ENCODE data around the gene CASR. TPM values are rescaled to one million over a fixed set of nuclear protein-coding genes. Genes with fewer than 3 reads are reported as not detected.

The CASR gene
- total RNA-seq, 2 donors from 2014 or later, result not detected

DNA sequence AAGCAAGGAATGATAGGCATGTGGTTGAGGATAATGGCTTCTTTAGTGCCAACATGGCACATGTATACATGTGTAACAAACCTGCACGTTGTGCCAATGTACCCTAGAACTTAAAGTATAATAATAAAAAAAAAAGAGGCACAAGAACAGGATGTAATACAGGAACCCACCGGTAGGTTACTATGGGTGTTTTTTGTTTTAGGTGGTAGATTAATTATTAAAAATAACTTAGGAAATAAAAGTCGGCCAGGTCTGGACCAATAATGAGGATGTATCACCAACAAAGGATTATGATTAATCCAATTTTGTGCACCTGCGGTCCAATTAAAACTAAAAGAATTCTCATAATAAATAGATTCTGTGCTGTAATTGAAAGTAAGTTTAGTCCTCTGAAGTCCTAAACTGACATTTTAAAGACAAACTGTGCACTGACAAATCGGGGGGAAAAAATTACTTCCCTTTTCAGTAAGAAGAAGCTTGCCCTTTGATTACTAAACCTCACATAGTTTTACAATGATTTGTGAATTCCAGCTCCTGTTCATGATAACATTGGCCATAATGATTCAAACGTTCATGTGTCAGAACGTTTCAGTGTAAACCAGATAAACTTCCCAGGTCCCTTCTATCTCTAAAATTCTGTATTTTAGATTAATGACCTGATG lies 62.2 kb downstream of the CASR start:
- DNase-seq (ENCODE audit: low spot score in 2 of 2) (no peak), ATAC-seq (peak; percentile 67 to 81)
- Mint-ChIP-seq H3K36me3 (no peaks in the 10 kb centered on the region), H3K27ac (peak overlapping the region in 1 of 2 donors; percentile 72), H3K9me3 (no peaks in the 10 kb centered on the region)

DNA sequence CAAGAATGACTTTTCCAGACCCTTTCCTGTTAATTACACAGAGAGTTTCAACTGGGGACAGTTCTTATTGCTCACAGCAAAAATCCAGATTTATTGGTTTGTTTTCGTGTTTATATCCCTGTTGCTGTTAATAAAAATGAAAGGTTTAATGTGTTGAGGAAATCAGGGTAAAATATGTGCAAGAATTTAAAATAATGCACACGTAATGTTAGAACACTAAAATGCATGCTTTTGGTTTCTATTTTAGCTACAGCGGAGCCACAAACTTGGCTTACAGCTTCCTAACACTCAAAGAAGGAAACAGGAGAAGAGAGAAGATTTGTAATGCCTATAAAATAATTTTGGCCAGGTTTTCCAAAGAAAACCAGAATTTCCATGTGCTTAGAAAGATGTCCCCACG lies 62.7 kb downstream of the CASR start:
- Mint-ChIP-seq H3K9me3 (no peaks in the 10 kb centered on the region), H3K36me3 (no peaks in the 10 kb centered on the region), H3K27ac (peak overlapping the region in 1 of 2 donors; percentile 72)
- no peak for DNase-seq (ENCODE audit: low spot score in 2 of 2)
- ATAC-seq, result no peak

DNA sequence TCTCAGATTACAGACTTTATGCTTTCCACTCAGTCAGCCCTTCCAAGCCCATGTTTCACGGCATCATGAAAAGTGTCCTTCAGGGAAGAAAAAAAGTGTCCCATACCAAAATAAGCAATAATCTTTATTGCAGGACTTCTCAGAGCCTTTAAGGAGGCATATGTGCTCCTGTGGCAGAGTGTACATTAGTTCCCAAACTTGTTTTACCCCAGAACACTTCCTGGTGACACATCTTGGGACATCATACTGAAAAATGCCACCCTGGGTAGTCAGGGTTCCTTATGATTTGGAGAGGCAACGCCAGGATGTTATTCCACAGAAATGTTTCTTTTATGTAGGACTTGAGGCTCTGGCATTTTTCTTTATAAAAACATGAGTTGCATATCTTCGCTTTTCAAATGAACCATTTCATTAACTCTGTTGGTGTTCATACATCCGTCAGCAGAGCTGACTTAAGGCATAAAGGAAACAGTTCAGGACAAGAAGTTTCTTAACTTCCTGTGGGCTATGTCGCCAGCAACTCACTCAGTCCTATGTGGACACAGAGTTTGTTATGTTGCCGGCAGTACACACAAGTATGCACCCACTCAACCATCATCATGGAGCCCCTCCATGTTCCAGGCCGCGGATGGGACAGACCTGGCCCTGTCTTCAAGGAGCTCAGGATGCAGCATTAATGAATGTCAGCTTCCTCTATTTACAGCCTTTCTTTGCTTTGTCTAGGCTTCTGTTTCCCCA lies 63.8 kb downstream of the CASR start:
- ATAC-seq, result no peak
- Mint-ChIP-seq H3K27ac (no peak overlapping the region), H3K36me3 (no peaks in the 10 kb centered on the region), H3K9me3 (no peaks in the 10 kb centered on the region)
- no peak for DNase-seq (ENCODE audit: low spot score in 2 of 2)

DNA sequence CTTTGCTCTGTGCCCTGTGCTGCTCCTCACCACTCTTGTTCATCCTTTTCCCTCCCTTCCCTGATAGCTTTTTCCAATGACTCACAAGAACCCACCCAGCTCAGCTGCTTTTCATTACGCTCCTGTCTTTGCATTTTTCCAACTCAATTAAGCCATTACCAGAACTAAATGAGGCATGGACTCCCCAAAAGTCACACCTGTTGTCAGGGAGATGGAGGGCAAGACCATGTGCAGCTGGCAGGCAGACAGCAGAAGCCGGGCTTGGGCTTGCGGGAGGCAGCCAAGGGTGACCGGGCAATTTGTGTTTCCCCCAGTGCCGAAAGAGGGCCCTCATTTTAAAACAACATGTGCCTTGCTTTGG lies 64.3 kb downstream of the CASR start:
- H3K9me3 Mint-ChIP-seq, result no peaks in the 10 kb centered on the region
- DNase-seq (ENCODE audit: low spot score in 2 of 2), result no peak
- H3K36me3 Mint-ChIP-seq, result no peaks in the 10 kb centered on the region
- no peak overlapping the region for H3K27ac Mint-ChIP-seq
- ATAC-seq, result no peak

DNA sequence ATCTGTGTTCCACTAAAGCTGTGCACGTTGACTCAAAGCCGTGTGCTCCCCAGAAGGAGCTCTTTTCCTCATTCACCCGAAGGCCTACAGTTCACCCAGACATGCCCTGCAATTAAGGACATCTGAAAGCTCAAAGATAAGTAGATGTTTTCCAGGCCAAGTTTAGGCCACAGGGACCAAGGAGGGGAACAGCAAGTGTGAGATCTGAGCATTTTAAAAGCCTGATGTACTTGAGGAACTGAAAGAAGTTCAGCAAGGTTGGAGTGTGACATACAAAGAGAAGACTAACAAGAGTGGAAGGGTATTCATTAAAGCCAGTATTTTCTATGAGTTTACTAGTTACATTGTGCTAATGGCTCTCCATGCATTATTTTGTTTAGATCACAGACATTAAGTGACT lies 68.0 kb downstream of the CASR start:
- no peaks in the 10 kb centered on the region for H3K9me3 Mint-ChIP-seq
- no peaks in the 10 kb centered on the region for H3K36me3 Mint-ChIP-seq
- DNase-seq (ENCODE audit: low spot score in 2 of 2) (no peak), ATAC-seq (no peak)
- no peak overlapping the region for H3K27ac Mint-ChIP-seq

DNA sequence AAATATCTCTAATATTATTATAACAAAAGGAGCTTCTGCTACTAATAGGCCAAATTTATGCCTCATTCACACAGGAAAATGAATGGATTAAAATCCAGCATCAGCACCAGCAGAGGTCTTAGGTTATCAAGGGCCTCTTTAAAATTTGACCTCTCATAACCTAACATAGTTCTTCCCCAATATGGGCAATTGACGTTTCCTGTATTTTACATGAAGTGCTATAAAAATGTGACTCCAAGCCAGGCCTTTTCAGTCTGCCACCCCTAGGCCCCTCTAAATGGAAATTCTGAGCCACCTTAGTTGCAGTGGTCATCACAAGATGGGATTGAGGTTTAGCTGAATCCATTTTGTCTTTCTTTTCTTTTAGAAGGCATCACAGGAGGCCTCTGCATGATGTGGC lies 70.1 kb downstream of the CASR start:
- ATAC-seq (no peak), DNase-seq (ENCODE audit: low spot score in 2 of 2) (no peak)
- no peak overlapping the region for H3K27ac Mint-ChIP-seq
- no peaks in the 10 kb centered on the region for H3K36me3 Mint-ChIP-seq
- no peaks in the 10 kb centered on the region for H3K9me3 Mint-ChIP-seq

DNA sequence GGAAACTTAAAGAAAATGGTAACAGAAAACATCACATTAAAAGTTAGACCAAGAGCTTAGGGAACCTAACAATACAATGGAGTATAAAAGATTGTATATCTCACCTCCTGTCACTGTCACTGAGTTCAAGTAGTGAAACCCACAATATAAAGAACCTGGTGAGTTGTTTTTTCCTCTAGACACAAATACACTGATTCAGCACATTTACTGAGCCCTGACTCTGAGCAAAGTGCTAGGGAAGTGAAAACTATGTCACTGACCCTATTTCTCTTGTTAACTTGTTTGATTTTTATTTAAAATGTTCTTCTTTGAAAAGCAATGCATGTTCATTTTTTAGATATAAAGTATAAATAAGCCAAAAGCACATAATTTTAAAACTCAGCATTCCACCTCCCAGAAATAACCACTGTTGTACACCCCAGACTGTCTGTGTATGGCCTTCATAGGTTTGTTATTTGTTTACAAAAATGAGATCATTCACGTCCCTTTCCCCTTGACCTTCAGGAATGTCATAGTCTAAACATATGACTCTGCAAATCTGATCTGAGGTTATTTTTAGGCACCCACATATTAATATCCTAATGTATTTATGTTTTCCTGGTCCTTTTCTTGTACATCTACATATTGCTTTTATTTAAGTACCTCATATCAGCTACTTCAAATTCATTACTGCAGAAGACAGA lies 72.4 kb downstream of the CASR start:
- Mint-ChIP-seq H3K27ac (no peak overlapping the region), H3K9me3 (no peaks in the 10 kb centered on the region), H3K36me3 (no peaks in the 10 kb centered on the region)
- ATAC-seq (peak in 1 of 2 donors; percentile 82), DNase-seq (ENCODE audit: low spot score in 2 of 2) (no peak)

DNA sequence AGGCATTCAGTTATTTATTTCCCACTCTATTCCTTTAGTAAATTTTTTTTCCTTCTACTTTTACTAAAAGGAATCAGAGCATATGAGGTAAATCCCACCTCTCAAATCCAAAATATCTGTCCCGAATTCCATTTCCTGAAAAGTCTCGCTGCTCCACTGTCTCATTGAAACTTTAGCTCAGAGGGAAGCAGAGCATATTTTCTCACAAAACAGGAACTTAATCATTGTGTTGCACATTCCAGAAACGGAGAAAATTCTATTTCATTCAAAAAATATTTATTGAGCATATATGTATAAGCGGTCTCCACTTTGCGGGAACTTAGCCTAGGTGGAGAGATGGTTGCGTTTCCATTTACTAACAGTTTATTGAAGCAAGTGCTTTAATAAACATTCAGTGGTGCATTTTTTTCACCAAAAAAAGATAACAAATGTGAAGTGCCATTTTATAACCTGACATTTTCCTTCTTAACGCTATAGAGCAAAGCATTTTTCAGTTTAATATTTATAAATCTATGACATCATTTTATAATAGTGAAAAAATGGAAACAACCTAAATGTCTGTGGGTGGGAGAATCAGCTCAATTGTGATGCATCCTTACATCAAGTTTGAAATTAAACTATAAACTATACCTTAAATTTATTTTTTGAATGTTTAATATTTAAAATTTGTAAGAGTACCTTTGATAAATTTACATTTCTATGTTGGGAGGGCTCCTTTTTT lies 74.3 kb downstream of the CASR start:
- DNase-seq (ENCODE audit: low spot score in 2 of 2) (no peak), ATAC-seq (no peak)
- no peaks in the 10 kb centered on the region for H3K9me3 Mint-ChIP-seq
- no peak overlapping the region for H3K27ac Mint-ChIP-seq
- H3K36me3 Mint-ChIP-seq, result no peaks in the 10 kb centered on the region

DNA sequence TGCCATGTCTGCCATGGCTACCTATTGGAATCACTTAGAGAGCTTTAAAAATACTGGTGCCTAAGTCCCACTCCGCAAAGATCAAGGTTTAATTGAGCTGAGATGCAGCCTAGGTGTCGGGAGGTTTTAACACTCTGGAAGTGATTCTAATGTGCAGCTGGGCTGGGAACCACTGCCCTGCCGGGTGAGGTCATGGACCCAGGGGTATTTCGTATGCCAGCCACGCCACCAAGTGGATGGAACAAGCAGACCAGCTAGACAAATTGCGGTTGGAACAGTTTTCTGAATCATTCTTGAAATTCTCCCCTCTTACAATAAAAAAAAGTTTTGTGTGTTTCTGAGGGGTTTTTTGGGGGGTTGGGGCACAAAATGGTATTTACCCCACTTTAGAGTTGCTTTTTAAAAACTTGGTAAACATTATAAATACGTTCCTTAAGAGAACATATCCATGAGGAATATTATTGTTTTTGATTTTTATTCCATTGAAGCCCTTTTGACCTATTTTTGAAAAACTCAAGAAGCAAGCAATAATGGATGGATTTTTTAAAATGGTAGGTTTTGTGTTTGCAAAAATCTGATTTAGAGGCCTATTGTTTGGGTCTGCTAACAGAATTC lies 75.4 kb downstream of the CASR start:
- DNase-seq (ENCODE audit: low spot score in 2 of 2), result peak in 1 of 2 donors; percentile 63
- peak; percentile 93 to 99 for ATAC-seq
- Mint-ChIP-seq H3K27ac (no peak overlapping the region), H3K9me3 (no peaks in the 10 kb centered on the region), H3K36me3 (no peaks in the 10 kb centered on the region)

DNA sequence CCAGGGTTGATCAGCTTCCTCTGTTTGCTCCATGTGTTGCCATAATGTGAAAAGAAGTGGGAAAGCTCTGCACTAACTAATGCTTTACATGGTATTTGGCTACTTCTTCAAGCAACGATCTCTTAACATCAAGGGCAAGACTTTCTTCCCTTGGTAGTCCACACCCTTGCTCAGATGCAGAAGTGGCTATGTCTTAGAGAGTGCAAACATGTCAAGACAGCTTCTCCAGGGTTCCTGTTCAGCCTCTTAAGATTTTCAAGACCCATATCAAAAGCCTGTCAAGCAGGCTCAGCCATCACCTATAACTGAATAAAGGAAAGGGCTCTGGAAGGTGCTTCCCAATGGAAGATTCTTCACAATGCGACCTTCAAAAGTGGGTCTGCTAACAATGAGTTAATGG lies 76.7 kb downstream of the CASR start:
- no peak overlapping the region for H3K27ac Mint-ChIP-seq

DNA sequence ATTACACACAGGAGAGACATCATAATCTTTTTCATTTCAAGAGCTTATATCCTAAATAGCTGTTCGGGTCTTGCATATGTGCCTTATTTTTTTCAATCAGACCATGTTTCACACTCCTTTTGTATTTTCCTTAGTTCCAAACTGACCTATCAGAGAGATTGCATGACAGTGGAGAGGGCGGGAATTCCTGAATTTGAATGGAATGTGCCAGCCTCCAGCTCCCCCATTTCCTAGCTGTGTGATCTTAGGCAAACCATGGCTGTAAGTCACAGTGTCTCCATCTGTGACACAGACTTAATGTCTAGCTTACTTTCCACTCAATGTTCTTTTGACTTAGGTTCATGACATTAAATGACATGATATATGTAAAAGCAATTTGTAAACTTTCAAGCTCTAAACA lies 79.6 kb downstream of the CASR start:
- Mint-ChIP-seq H3K36me3 (no peaks in the 10 kb centered on the region), H3K9me3 (no peaks in the 10 kb centered on the region), H3K27ac (no peak overlapping the region)
- DNase-seq (ENCODE audit: low spot score in 2 of 2), result no peak
- no peak for ATAC-seq

More for the DNA sequence above, 76.7 kb downstream of the CASR start:
- Mint-ChIP-seq H3K9me3 (no peaks in the 10 kb centered on the region), H3K36me3 (no peaks in the 10 kb centered on the region)
- DNase-seq (ENCODE audit: low spot score in 2 of 2), result no peak
- no peak for ATAC-seq

DNA sequence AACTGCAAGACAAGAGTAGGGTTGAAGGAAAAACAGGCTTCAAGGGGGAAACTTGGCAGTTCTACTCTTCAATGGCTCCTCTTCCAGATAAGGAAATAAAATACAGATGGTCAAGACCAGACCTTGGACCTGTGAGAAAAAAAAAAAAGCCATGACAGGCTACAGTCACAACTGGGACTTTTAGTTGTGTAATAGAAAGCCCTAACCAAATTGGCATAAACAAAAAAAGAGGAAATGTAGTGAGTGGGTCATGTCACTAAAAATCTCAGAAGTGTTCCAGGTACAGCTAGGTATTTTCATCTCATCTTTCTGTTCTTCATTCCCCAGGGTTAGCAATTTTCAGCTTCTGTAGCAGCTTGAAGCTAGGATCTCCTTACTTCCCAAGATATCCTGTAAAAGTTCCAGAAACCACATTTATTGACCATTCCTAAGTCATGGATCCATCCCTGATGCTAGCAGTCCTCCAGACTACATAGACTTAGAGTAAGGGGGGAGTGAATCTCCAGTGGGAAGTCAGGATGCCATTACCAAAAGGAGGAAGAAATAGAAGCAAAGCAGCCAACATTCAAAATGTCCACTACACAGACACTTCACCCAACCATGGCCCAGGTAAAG lies 80.6 kb downstream of the CASR start:
- DNase-seq (ENCODE audit: low spot score in 2 of 2), result no peak
- no peak for ATAC-seq

DNA sequence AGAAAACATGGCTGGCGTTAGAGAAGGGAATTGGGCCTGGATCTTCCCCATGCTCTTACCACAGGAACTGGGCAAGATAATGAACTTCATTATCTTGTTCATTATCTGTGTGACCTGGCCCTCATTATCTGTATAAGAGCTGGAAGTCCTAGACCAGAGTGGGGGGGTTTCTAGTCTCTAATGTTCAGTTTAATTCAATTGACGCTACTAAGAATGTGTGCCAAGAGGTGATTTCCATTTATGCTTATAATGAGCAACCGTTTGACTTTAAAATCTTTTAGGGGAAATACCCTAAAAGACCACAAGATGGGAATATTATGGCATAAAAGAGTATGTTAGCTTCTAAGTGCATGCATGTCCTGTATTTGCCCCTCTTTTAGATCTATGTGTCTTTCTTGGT lies 82.5 kb downstream of the CASR start:
- no peaks in the 10 kb centered on the region for H3K9me3 Mint-ChIP-seq
- H3K27ac Mint-ChIP-seq, result no peak overlapping the region
- H3K36me3 Mint-ChIP-seq, result no peaks in the 10 kb centered on the region
- ATAC-seq (no peak), DNase-seq (ENCODE audit: low spot score in 2 of 2) (no peak)

More for the DNA sequence above, 80.6 kb downstream of the CASR start:
- Mint-ChIP-seq H3K36me3 (no peaks in the 10 kb centered on the region), H3K9me3 (no peaks in the 10 kb centered on the region), H3K27ac (no peak overlapping the region)

DNA sequence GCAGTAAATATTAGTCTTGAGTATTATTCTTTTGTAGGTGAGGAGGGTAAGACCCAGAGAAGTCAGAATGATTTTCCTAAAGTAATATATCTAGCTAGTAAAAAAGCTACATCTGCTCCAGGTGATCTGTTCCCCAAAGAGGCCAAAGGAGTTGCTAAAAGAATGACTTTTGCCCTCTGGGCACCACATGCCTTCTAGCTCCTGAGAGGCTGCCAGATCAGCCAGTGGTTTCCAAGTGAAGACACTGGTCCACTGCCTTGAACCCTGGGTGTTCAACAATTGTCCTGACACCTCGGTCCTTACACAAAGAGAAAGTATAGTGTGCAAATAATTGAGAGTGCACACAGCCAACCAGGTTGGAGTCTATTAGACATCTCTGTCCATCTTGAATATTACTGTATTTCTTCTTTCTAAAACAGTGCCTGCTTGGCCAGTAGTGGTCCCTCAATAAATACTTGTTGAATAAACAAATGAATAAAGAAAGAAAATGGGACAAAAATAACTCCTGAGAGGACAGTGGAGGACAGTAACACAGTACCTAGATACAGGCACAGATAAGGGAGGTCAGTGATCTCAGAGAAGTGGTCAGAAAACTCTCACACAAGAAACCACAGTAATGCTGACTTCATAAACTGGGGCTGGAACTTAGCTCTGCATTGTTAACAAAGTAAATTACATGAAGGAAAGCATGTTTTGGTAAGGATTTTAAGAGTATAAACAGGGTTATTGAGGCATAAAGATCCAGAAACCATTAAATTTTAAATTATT lies 85.0 kb downstream of the CASR start:
- ATAC-seq (no peak), DNase-seq (ENCODE audit: low spot score in 2 of 2) (no peak)
- H3K9me3 Mint-ChIP-seq, result peaks cover 1 to 2% of the 10 kb centered on the region in 2 donors
- H3K36me3 Mint-ChIP-seq, result peaks cover 0 to 2% of the 10 kb centered on the region in 2 donors
- no peak overlapping the region for H3K27ac Mint-ChIP-seq

DNA sequence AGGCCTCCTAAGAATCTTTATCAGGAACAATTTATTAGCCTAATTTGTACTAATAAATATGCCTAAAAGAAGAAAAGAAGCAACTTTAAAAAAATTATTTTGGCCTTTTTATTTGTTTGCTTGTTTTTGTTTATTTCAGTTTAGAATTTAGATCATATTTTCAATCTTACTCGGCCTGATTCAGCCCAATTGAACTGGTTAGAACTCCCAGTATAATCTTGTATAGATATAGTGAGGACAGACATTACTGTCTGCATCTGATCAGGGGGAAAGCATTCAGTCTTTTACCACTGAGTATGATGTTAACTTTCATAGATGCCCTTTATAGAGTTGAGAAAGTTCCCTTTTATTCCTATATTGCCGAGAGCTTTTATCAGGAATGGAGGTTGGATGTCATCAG lies 85.6 kb downstream of the CASR start:
- Mint-ChIP-seq H3K9me3 (peaks cover 4 to 6% of the 10 kb centered on the region in 2 donors), H3K36me3 (peaks cover 0 to 7% of the 10 kb centered on the region in 2 donors), H3K27ac (no peak overlapping the region)
- ATAC-seq, result no peak
- no peak for DNase-seq (ENCODE audit: low spot score in 2 of 2)
